ENCODE results near the gene PLCXD1.

- TF ChIP-seq POLR2AphosphoS5 (IDR thresholded peaks at IDR 0.05) (peak in 1 of 3 donors; percentile 4), CTCF (IDR thresholded peaks at IDR 0.05 in 8 of 11, conservative IDR thresholded peaks at IDR 0.05 in 3 of 11) (no peak), POLR2A (IDR thresholded peaks at IDR 0.05) (no peak)
These were observed 38.5 kb downstream of the PLCXD1 start for GRCh38 chrX:319579-320125.

Measured in spleen (tissue), 7 donors.